NK-92 (cell line): ENCODE data around the gene FBXO10.
"Not testable (repeated sequence)": the region's sequence is repeated elsewhere in the genome, so short reads cannot be mapped to it uniquely, and the experiment has no call there.

Source experiments
- DNase-seq: peaks from one replicate; lab custom pipeline; 2025; ENCODE audit not compliant: unreplicated experiment; lab: John Stamatoyannopoulos, UW

The FBXO10 gene

GRCh38 chr9:37514999-37515398 is 61.2 kb downstream of the FBXO10 start:
- no peak for DNase-seq

- DNase-seq = not testable (repeated sequence)
These were observed 61.8 kb downstream of the FBXO10 start for GRCh38 chr9:37514415-37514814.

- DNase-seq = no peak
These were observed 63.7 kb downstream of the FBXO10 start for GRCh38 chr9:37512437-37512836.

GRCh38 chr9:37511016-37512010 is 64.9 kb downstream of the FBXO10 start:
- DNase-seq = no peak

GRCh38 chr9:37510053-37510452 is 66.1 kb downstream of the FBXO10 start:
- not testable (repeated sequence) for DNase-seq

- DNase-seq = no peak
These were observed 66.6 kb downstream of the FBXO10 start for GRCh38 chr9:37509536-37509935.

- DNase-seq = no peak
These were observed 67.4 kb downstream of the FBXO10 start for GRCh38 chr9:37508834-37509206.

GRCh38 chr9:37508135-37508833 is 67.9 kb downstream of the FBXO10 start:
- no peak for DNase-seq

GRCh38 chr9:37507566-37508134 is 68.5 kb downstream of the FBXO10 start:
- no peak for DNase-seq

GRCh38 chr9:37504605-37505004 is 71.6 kb downstream of the FBXO10 start:
- no peak for DNase-seq

GRCh38 chr9:37503736-37504135 is 72.4 kb downstream of the FBXO10 start:
- DNase-seq = no peak

GRCh38 chr9:37501957-37502596 is 74.1 kb downstream of the FBXO10 start:
- DNase-seq = no peak

GRCh38 chr9:37499297-37499696 is 76.9 kb downstream of the FBXO10 start:
- no peak for DNase-seq

- DNase-seq = no peak
These were observed 77.7 kb downstream of the FBXO10 start for GRCh38 chr9:37498457-37498856.

GRCh38 chr9:37497320-37497719 is 78.9 kb downstream of the FBXO10 start:
- DNase-seq = no peak

GRCh38 chr9:37496020-37496419 is 80.2 kb downstream of the FBXO10 start:
- no peak for DNase-seq

GRCh38 chr9:37495571-37495970 is 80.6 kb downstream of the FBXO10 start:
- DNase-seq = no peak

- no peak for DNase-seq
These were observed 84.2 kb downstream of the FBXO10 start for GRCh38 chr9:37491939-37492338.

GRCh38 chr9:37486616-37487548 is 89.3 kb downstream of the FBXO10 start:
- DNase-seq = no peak

GRCh38 chr9:37486256-37486615 is 89.9 kb downstream of the FBXO10 start:
- DNase-seq = no peak
